MV-4-11 (cell line): Measurements from ENCODE around the gene DCUN1D4.
"Not testable (repeated sequence)": the region's sequence is repeated elsewhere in the genome, so short reads cannot be mapped to it uniquely, and the experiment has no call there.

Experiments
- DNase-seq: peaks from one replicate; lab custom pipeline; 2025; lab: John Stamatoyannopoulos, UW

DCUN1D4 gene

GRCh38 chr4:51895158-51895557, 52.2 kb downstream of the DCUN1D4 start:
- DNase-seq = no peak

DNA sequence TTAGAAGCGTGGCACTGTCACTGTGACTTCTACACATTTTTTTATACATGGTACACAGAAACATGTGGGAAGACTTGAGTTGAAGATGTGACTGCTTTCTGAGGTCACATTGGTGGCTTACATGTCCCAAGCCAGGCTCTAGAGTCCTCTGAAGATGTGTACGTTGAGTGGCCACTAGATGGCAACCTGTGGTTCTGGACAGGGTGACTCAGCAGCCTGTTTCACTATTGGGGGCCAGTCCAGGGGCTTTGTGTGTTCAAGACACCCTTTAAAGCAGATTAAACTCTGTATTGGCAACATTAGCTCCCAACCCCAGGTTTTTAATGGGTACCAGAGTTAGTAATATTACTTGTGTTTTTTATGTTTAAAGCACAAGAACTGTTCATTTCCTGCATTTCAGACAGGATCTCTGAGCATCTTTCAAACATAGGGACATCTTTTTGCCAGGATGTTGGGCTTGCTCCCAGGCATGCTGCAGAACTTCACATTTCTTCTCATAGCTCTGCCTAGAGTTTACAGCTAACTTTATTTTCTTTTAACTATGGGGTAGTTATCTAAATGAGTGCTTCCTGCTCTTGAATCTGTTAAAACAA, 53.0 kb downstream of the DCUN1D4 start:
- DNase-seq = peak; percentile 77

- peak; percentile 80 for DNase-seq
These were observed 58.4 kb downstream of the DCUN1D4 start for GRCh38 chr4:51901363-51901762.

- peak; percentile 97 for DNase-seq
These were observed 63.4 kb downstream of the DCUN1D4 start for GRCh38 chr4:51906167-51906958.

DNA sequence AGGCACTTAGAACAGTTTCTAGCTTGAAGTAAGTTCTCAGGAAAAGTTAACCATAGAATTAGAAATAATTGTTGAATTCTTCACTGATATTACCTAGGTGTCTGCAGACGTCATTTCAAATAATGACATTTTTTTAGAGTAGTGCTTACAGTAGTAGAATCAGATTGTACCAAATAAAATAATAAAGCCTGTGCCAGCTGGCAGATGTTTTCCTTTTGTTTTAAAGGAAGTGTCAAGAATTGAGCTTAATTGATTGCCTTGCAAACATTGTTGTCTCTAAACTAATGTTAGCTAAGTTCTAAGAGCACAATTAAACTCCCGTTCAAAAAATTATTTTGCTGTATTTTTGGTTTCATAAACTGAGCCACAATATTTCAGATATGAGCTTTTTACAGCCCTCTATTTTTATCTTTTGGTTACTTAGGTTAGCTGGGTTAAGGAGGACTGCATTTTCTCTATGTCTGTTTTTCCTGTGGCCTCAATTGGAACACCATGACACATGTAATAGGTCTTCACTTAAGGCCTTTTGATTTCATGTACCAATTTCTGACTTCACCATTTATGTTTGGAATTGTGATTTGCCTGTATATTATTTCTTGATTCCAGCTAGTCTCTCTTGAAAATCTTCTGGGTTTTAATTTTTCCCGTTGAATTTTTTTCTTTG, 64.2 kb downstream of the DCUN1D4 start:
- DNase-seq = no peak

- DNase-seq = no peak
These were observed 66.3 kb downstream of the DCUN1D4 start for GRCh38 chr4:51909236-51909703.

GRCh38 chr4:51918251-51918650, 75.3 kb downstream of the DCUN1D4 start:
- no peak for DNase-seq

DNA sequence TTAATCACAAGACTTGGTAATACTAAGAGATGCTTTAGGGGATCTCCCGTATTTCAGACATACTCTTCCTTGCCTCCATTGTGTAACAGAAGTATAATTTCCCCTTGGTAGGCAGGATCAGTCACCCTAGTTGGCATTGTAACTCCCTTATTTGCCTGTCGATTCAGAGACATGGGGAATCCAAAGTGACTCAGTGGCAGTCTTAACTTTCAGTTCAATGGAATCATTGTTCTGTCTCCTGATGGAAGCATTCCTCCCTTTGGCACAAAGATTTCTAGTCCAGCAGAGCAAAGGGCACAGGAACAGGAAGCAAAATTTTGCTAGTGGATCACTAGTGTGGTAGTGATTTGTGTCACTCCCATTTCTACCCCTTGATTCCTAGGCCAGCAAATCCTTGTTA, 80.4 kb downstream of the DCUN1D4 start:
- DNase-seq = no peak

GRCh38 chr4:51925307-51925706, 82.4 kb downstream of the DCUN1D4 start:
- DNase-seq = no peak

- no peak for DNase-seq
These were observed 87.6 kb downstream of the DCUN1D4 start for GRCh38 chr4:51930557-51930956.

DNA sequence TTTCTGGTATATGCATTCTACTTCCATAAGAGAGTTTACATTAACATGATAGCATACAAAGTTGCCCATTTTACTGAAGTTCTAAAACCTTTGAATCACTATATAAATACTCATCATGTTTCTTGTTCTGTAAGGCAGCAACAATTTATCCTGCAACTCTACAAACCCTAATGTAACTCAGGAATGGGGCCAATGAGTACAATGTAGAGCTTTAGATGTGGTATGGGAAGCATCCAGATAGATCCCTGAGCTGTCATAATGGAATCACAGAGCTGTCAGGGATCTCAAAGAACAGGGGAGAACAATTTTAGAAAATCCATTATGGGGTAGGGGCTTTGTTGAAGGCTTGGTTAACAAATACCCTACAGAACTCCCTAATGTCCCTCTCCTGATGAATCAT, 88.5 kb downstream of the DCUN1D4 start:
- DNase-seq = no peak

- peak; percentile 11 for DNase-seq
These were observed 89.3 kb downstream of the DCUN1D4 start for GRCh38 chr4:51932261-51932660.

DNA sequence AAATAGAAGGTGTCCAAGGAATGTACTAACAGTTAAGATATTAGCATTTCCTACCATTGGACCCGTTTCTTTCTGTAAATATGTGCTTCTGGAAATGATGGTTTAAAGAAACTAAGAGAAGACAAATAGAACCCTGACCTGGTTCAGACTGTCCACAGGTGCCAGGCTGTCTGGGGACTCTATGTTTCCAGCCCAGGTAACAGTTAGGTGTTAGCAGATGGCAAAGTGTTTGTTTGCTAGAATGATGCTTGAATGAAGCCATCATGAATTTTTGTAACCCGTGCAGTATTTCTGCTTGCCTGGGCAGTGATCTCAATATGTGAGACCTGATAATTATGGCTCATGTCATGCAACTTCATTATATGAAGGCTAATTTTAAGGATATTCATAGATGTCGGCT, 89.7 kb downstream of the DCUN1D4 start:
- DNase-seq = no peak

GRCh38 chr4:51940460-51940859, 97.5 kb downstream of the DCUN1D4 start:
- DNase-seq = not testable (repeated sequence)

DNA sequence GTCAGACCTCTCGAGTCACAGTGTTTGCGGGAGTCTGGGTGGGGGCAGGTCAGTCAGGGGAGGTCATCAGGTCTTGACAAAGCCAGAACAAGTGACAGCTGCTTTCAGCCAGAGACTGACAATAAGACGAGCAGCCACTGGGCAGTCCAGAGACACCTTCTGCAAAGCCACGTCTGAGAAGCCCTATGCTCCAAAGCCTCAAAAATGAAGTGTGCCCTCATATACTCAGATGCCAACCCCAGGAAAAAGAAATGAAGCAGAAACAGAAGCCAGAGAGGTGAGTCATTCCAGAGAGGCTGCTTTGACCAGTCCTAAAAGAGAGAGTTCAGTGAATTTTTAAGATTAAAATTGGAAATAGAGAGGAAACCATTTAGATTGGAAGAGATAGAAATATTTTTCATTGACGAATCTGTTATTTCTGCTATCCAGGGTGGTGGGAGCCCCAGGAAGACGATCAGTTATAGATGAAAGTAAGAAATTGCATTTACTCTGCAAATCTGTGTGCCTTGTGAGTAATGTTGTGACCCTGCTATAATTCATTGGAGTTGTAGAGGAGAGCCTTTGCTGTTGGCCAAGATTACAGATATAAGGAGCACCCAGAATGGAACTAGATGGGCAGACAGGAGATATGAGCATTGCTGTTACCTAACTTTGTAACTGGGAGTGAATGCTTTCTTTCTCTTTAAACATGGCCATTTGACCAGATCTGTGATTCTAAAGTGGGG, 99.3 kb downstream of the DCUN1D4 start:
- DNase-seq = no peak

DNA sequence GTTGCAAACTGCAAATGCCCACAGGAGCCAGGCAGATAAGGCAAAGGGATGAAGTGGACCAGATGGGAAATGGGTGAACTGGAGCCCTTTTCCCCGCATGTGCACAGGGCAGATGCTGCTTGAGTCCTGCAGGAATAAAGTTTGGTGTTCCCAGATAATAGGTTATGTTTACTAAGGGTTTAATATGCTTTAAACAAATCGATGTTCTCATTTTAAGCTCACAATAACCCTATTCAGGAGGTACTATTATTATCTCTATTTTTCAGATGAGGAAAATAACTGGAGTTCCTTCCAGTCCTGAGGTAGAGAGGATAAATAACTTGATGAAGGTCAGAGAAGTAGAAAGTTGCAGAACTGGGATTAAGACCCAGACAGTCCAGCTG, 99.9 kb downstream of the DCUN1D4 start:
- no peak for DNase-seq

DNA sequence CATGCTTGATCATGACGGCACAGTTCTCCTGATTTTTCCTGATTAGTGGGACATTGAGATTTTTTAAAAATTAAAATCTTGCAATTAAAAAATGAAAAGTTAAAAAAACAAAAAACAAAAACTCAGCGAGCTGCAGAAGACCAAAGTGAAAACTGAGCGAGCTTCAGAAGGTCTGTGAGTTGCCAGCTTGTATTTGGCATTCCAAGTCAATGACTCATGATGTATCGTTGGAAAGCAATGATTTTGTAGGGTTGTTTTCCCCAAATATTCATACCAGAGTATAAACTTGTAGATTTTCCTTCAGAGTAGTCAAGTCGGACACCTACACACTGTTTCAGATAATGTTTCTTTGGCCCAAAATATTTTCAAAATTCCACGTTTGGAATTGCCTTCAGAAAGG, 100.3 kb downstream of the DCUN1D4 start:
- no peak for DNase-seq

- DNase-seq = no peak
These were observed 115.4 kb downstream of the DCUN1D4 start for GRCh38 chr4:51958199-51958968.

DNA sequence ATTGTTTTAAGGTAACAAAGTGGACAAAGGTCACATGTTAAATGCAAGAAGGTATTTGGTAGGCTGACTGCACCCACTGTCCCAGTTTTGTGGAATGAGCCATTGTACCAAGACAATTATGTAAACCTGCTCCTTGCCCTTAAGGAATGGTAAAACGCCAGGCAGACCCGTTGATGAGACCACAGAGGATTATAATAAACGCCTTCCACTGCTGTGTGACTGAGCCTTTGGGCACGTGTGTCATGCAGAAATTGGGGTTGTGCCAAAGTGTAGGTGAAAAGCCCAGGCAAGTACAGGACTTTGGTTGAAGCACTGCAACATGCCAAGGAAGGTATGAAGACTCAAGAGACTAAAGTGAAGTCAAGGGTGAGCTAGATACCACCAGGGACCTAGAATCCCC, 117.5 kb downstream of the DCUN1D4 start:
- no peak for DNase-seq

- DNase-seq = peak; percentile 11
These were observed 121.0 kb downstream of the DCUN1D4 start for GRCh38 chr4:51963841-51964517.

- no peak for DNase-seq
These were observed 122.9 kb downstream of the DCUN1D4 start for GRCh38 chr4:51965862-51966261.
